NT2/D1 (cell line): ENCODE data around the gene SLC47A2.

ENCODE experiments used
- DNase-seq: peaks from one replicate; pipeline ENCODE4 v3.0.0-alpha.2; 2011; ENCODE audit warnings: low read depth, low spot score
- H3K27me3 ChIP-seq: 2 replicates; pipeline ENCODE4 v1.6.0; 2011; ENCODE audit warnings: mild to moderate bottlenecking; ENCODE audit not compliant: insufficient read length, insufficient read depth
- H3K36me3 ChIP-seq: 2 replicates; pipeline ENCODE4 v1.6.1; 2011; ENCODE audit warnings: mild to moderate bottlenecking, low read length, mixed read lengths; ENCODE audit not compliant: insufficient read depth, insufficient read length
- H3K4me1 ChIP-seq: 2 replicates; pipeline ENCODE4 v1.5.1; 2011; ENCODE audit not compliant: insufficient read depth, insufficient read length
- H3K4me3 ChIP-seq: 2 replicates; pipeline ENCODE4 v1.5.1; 2011; ENCODE audit warnings: low read depth; ENCODE audit not compliant: insufficient read length
- H3K9ac ChIP-seq: 2 replicates; pipeline ENCODE4 v1.6.0; 2011; ENCODE audit warnings: low read depth; ENCODE audit not compliant: insufficient read length
- H3K9me3 ChIP-seq: 2 replicates; pipeline ENCODE4 v1.5.1; 2011; ENCODE audit warnings: mild to moderate bottlenecking, low read length; ENCODE audit not compliant: insufficient read depth
- SUZ12 ChIP-seq: IDR thresholded peaks from 2 replicates; pipeline ENCODE4 v1.6.1; 2011; ENCODE audit not compliant: insufficient read length, insufficient read depth; ENCODE audit errors: extremely low read depth
- YY1 ChIP-seq: IDR thresholded peaks from 2 replicates; pipeline ENCODE4 v1.6.1; 2011; ENCODE audit not compliant: insufficient read length, insufficient read depth
- ZNF274 ChIP-seq: IDR thresholded peaks from 2 replicates; pipeline ENCODE4 v1.6.1; 2011; ENCODE audit warnings: mild to moderate bottlenecking, low read depth, low read length

SLC47A2 gene

GRCh38 chr17:19726631-19727376 is 10.4 kb upstream of the SLC47A2 start:
- H3K36me3 ChIP-seq, result no peaks in the 10 kb centered on the region
- no peaks in the 10 kb centered on the region for H3K9me3 ChIP-seq
- no peak for DNase-seq
- no peak overlapping the region for H3K9ac ChIP-seq
- no peak overlapping the region for H3K4me3 ChIP-seq
- TF ChIP-seq YY1, result no peak
- TF ChIP-seq ZNF274, result no peak
- TF ChIP-seq SUZ12, result no peak
- H3K27me3 ChIP-seq, result no peaks in the 10 kb centered on the region
- H3K4me1 ChIP-seq, result no peaks in the 10 kb centered on the region

- Histone ChIP-seq H3K36me3 (no peaks in the 10 kb centered on the region), H3K4me1 (no peaks in the 10 kb centered on the region), H3K9ac (no peak overlapping the region), H3K9me3 (no peaks in the 10 kb centered on the region), H3K27me3 (no peaks in the 10 kb centered on the region), H3K4me3 (no peak overlapping the region)
- no peak for DNase-seq
- TF ChIP-seq SUZ12 (no peak), ZNF274 (no peak), YY1 (no peak)
Measured at GRCh38 chr17:19725486-19725885, 9.1 kb upstream of the SLC47A2 start.

- no peak for DNase-seq
- no peaks in the 10 kb centered on the region for H3K4me1 ChIP-seq
- H3K9ac ChIP-seq, result no peak overlapping the region
- TF ChIP-seq ZNF274, result no peak
- no peak for TF ChIP-seq YY1
- TF ChIP-seq SUZ12, result no peak
- no peaks in the 10 kb centered on the region for H3K9me3 ChIP-seq
- no peak overlapping the region for H3K4me3 ChIP-seq
- H3K36me3 ChIP-seq, result no peaks in the 10 kb centered on the region
- H3K27me3 ChIP-seq, result no peaks in the 10 kb centered on the region
Measured at GRCh38 chr17:19724501-19725420, 8.4 kb upstream of the SLC47A2 start.

- TF ChIP-seq SUZ12 (no peak), YY1 (no peak), ZNF274 (no peak)
- no peak overlapping the region for H3K4me3 ChIP-seq
Measured at GRCh38 chr17:19723964-19724363, 7.6 kb upstream of the SLC47A2 start.

GRCh38 chr17:19720631-19721426 is 4.4 kb upstream of the SLC47A2 start:
- no peak for DNase-seq
- TF ChIP-seq SUZ12 (no peak), YY1 (no peak), ZNF274 (no peak)

More at GRCh38 chr17:19723964-19724363, 7.6 kb upstream of the SLC47A2 start:
- Histone ChIP-seq H3K36me3 (no peaks in the 10 kb centered on the region), H3K27me3 (no peaks in the 10 kb centered on the region), H3K9ac (no peak overlapping the region), H3K4me1 (no peaks in the 10 kb centered on the region), H3K9me3 (no peaks in the 10 kb centered on the region)
- no peak for DNase-seq

GRCh38 chr17:19720210-19720475 is 3.8 kb upstream of the SLC47A2 start:
- H3K27me3 ChIP-seq, result no peaks in the 10 kb centered on the region
- no peak for TF ChIP-seq ZNF274
- no peak for TF ChIP-seq SUZ12
- TF ChIP-seq YY1, result no peak
- H3K4me1 ChIP-seq, result peaks cover 8% of the 10 kb centered on the region
- H3K9ac ChIP-seq, result no peak overlapping the region
- H3K9me3 ChIP-seq, result no peaks in the 10 kb centered on the region
- H3K4me3 ChIP-seq, result no peak overlapping the region
- no peak for DNase-seq
- H3K36me3 ChIP-seq, result no peaks in the 10 kb centered on the region

More at GRCh38 chr17:19720631-19721426, 4.4 kb upstream of the SLC47A2 start:
- Histone ChIP-seq H3K36me3 (no peaks in the 10 kb centered on the region), H3K27me3 (no peaks in the 10 kb centered on the region), H3K9me3 (no peaks in the 10 kb centered on the region), H3K4me1 (peaks cover 8% of the 10 kb centered on the region), H3K9ac (peak overlapping the region; percentile 10), H3K4me3 (no peak overlapping the region)
